WTC11 (cell line): ENCODE results near the gene BICC1.

ENCODE experiments used
- ATF1 ChIP-seq: sonication (generic); formaldehyde crosslinking; IDR thresholded peaks from 2 replicates; pipeline ENCODE4 v1.8.1; 2023; ENCODE audit warnings: mild to moderate bottlenecking, moderate library complexity, missing genetic modification reagents
- ATF2 ChIP-seq: sonication (generic); formaldehyde crosslinking; IDR thresholded peaks from 2 replicates; pipeline ENCODE4 v1.8.1; 2022; ENCODE audit warnings: low read depth, missing genetic modification reagents, borderline replicate concordance
- CTCF ChIP-seq: fragments of 200-600 bp; IDR thresholded peaks from 2 replicates; pipeline ENCODE4 v1.8.0; 2022; ENCODE audit warnings: antibody characterized with exemption
- GABPB1 ChIP-seq: sonication (generic); formaldehyde crosslinking; IDR thresholded peaks from 2 replicates; pipeline ENCODE4 v1.8.1; 2023; ENCODE audit warnings: mild to moderate bottlenecking, missing genetic modification reagents
- TCF7 ChIP-seq: sonication (generic); formaldehyde crosslinking; IDR thresholded peaks from 2 replicates; pipeline ENCODE4 v1.8.0; 2022; ENCODE audit warnings: mild to moderate bottlenecking, low read depth, missing genetic modification reagents, moderate library complexity
- TEAD4 ChIP-seq: sonication (generic); formaldehyde crosslinking; IDR thresholded peaks from 2 replicates; pipeline ENCODE4 v1.8.0; 2022; ENCODE audit warnings: mild to moderate bottlenecking, missing genetic modification reagents
- TF ChIP-seq, protein P1 (sequence below): sonication (generic); formaldehyde crosslinking; IDR thresholded peaks from 2 replicates; pipeline ENCODE4 v1.8.1; 2023; ENCODE audit warnings: mild to moderate bottlenecking, missing genetic modification reagents

DNA sequence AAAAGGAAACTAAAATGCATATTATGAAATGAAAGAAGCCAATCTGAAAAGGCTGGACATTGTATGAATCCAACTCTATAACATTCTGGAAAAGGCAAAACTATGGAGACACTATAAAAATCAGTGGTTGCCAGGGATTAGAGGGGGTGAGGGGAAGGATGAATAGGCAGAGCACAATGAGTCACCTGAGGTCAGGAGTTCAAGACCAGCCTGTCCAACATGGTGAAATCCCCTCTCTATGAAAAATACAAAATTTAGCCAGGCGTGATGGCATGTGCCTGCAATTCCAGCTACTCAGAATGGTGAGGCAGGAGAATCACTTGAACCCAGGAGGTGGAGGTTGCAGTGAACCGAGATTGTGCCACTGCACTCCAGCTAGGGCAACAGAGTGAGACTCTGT, 338.9 kb downstream of the BICC1 start:
- TF ChIP-seq CTCF: no peak
- no peak for TF ChIP-seq GABPB1 (CRISPR knock-in tag)
- TF ChIP-seq, protein P1, sequence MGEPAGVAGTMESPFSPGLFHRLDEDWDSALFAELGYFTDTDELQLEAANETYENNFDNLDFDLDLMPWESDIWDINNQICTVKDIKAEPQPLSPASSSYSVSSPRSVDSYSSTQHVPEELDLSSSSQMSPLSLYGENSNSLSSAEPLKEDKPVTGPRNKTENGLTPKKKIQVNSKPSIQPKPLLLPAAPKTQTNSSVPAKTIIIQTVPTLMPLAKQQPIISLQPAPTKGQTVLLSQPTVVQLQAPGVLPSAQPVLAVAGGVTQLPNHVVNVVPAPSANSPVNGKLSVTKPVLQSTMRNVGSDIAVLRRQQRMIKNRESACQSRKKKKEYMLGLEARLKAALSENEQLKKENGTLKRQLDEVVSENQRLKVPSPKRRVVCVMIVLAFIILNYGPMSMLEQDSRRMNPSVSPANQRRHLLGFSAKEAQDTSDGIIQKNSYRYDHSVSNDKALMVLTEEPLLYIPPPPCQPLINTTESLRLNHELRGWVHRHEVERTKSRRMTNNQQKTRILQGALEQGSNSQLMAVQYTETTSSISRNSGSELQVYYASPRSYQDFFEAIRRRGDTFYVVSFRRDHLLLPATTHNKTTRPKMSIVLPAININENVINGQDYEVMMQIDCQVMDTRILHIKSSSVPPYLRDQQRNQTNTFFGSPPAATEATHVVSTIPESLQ (CRISPR knock-in tag): no peak
- TF ChIP-seq TCF7 (CRISPR knock-in tag): no peak
- no peak for TF ChIP-seq TEAD4 (CRISPR knock-in tag)
- no peak for TF ChIP-seq ATF1 (CRISPR knock-in tag)
- TF ChIP-seq ATF2: no peak
